HG02623 (cell line): ENCODE data around the gene GASK1A.
"Not testable (repeated sequence)": the region's sequence is repeated elsewhere in the genome, so short reads cannot be mapped to it uniquely, and the experiment has no call there.

Source experiments
- ATAC-seq: cut with Tn5 transposase; IDR thresholded peaks from one replicate; pipeline ENCODE4 v1.9.1; 2021; ENCODE audit warnings: moderate library complexity; ENCODE audit not compliant: unreplicated experiment

Gene GASK1A

GRCh38 chr3:43055806-43056770, 77.0 kb downstream of the GASK1A start:
- no peak for ATAC-seq

- no peak for ATAC-seq
Observed at GRCh38 chr3:43059456-43059855, 80.3 kb downstream of the GASK1A start.

- ATAC-seq = no peak
Observed at GRCh38 chr3:43061101-43061895, 82.2 kb downstream of the GASK1A start.

GRCh38 chr3:43062040-43062563, 83.0 kb downstream of the GASK1A start:
- no peak for ATAC-seq

GRCh38 chr3:43062564-43063040, 83.5 kb downstream of the GASK1A start:
- ATAC-seq = no peak

- no peak for ATAC-seq
Observed at GRCh38 chr3:43063114-43063513, 84.0 kb downstream of the GASK1A start.

- ATAC-seq = not testable (repeated sequence)
Observed at GRCh38 chr3:43070670-43071069, 91.6 kb downstream of the GASK1A start.

- ATAC-seq = no peak
Observed at GRCh38 chr3:43071313-43071893, 92.3 kb downstream of the GASK1A start.

GRCh38 chr3:43072361-43072760, 93.2 kb downstream of the GASK1A start:
- no peak for ATAC-seq

GRCh38 chr3:43073116-43073835, 94.2 kb downstream of the GASK1A start:
- ATAC-seq = no peak

- no peak for ATAC-seq
Observed at GRCh38 chr3:43073836-43074220, 94.7 kb downstream of the GASK1A start.

- ATAC-seq = no peak
Observed at GRCh38 chr3:43074482-43074881, 95.4 kb downstream of the GASK1A start.

- no peak for ATAC-seq
Observed at GRCh38 chr3:43074901-43075689, 96.0 kb downstream of the GASK1A start.

- no peak for ATAC-seq
Observed at GRCh38 chr3:43075904-43076661, 97.0 kb downstream of the GASK1A start.

- ATAC-seq = no peak
Observed at GRCh38 chr3:43076857-43077256, 97.7 kb downstream of the GASK1A start.

- no peak for ATAC-seq
Observed at GRCh38 chr3:43077261-43077660, 98.2 kb downstream of the GASK1A start.

- no peak for ATAC-seq
Observed at GRCh38 chr3:43077707-43078106, 98.6 kb downstream of the GASK1A start.

- no peak for ATAC-seq
Observed at GRCh38 chr3:43079536-43080332, 100.6 kb downstream of the GASK1A start.
